ENCODE results near the gene GUCA2A.
"Not testable (repeated sequence)": the region's sequence is repeated elsewhere in the genome, so short reads cannot be mapped to it uniquely, and the experiment has no call there.

GUCA2A gene, protein sequence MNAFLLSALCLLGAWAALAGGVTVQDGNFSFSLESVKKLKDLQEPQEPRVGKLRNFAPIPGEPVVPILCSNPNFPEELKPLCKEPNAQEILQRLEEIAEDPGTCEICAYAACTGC

DNA sequence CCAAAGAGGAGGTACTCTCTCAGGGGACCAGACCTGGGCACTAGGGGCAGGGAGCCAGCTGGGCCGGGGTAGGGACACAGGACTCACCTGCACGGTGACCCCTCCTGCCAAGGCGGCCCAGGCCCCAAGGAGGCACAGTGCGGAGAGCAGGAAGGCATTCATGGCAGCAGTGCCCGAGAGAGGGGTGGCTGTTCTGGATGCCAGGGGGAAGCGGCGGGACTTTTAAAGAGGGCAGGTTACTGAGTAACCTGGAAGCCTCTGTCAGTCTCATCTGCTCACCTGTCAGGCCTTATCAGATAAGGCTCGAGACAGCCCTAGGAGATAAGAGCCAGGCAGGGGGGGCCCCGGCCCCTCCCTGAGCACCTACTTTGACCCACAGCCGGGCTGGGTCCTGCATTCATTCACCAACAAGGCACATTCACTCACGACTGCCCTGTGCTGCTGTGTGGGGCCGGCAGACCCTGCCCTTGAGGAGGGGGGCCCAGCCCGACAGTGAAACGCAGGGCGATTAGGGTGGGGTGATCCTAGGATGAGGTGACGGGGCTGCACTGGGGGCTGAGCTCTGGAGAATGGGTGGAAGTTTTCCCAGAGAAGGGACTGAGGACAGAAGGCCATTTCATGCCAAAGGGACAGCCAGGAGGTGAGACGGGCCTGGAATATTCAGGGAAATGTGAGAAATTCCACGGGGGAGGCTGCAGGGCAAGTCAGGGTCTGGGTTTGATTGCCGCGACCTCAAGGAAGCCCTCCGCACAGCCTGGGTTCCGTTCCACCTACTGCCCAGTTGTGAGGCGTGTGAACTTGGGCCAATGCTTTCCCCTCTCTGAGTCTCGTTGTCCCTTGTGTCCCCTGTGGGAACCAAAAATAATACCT is at the start of gene GUCA2A:
Gene GUCA2A (minus strand): TSS at position 195 of the 870 bp plus-strand sequence. CDS start 33 bp downstream, at position 162.
- no peak for DNase-seq (ENCODE audit: low read depth)

DNA sequence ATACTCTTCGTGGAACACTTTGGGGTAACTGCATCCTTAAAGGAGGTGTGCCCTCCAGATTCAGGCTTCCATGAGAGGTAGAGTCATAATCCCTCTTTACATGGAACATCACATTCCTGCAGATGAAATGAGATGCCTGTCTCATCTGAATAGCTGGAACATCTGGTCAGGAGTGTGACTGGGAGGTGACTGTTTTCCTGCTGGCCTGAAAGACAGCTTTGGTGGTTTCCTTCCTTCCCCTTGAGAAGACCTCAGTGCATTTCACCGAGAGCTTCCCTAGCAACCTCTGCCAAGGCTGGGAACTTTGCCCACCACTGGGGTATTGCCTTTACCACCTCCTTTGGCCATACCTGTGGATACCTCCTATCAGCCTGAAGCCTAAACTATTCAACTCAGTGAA is 46.7 kb upstream of the GUCA2A start:
- DNase-seq (ENCODE audit: low read depth) = no peak

DNA sequence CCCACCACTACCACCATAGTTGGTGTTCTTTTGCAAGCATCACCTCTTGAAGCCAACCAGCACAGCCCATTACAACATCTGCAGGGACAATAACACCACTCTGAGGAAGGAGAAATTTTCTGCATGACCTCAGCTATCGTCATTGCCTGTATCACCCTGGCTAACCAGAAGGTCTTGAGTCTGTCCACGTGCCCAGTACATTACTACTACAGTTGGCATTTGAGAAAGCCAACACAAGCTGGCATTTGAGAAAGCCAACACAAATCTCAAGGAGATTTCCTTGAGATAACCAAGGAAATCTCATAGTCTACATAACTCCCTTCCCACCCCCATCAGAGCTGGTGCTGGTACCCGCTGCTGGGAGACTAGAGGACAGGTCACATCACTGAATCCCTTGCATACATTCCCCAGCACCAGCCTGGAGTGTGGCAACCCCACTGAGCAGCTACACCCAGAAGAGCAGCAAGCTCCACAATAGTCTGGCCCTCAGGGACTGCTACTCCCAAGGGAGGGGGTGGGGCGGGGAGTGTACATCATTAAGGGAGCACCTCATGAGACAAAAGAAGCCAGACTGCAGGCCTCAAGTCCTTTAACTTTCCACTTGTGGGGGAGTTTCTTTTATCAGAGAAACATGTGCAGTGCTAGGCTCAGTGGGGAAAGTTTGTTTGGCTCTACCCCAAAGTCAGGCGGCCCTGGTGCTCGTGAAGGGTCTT is 46.0 kb upstream of the GUCA2A start:
- no peak for DNase-seq (ENCODE audit: low read depth)

DNA sequence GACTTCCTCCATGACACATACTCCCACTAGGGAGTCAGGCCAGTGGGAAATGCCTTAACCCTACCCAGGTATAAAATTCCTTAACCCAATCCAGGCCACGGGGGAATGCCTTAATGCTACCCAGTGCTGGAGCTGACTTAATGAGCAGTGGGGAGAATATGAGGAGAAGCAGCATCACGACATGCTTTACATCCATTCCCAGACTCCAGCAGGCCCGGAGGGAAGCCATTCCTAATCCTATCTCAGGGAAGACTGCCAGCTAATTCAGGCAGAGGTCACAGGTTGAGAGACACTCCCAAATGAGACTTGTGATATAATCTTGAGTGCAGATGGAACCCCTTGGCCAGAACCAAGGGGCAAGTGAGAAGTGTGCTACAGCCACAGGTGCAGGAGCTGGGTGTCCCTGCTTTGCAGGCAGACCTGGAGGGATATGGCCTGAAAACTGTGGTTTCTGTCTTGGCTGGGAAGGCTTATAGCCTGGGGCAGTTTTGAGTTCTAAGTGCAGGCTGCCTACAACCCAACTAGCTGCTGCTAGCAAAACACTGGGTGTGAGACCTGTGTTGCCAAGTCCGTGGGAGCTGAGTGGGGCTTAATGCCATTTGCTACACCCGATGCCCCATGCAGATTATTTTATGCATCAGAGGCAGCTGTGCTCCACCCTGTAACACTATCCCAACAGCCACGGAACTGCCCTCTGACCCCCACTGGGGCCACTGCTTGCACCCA is 45.1 kb upstream of the GUCA2A start:
- no peak for DNase-seq (ENCODE audit: low read depth)

DNA sequence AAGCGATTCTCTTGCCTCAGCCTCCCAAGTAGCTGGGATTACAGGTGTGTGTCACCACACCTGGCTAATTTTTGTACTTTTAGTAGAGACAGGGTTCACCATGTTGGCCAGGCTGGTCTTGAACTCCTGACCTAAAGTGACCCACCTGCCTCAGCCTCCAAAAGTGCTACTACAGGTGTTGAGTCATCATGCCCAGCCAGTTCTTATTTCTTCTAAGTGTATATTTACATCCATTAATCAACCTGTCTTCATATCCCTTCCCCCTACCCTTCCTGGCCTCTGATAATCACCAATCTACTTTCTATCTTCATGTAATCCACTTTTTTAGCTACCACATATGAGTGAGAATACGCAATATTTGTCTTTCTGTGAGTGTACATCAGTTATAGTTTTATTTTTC is 42.4 kb upstream of the GUCA2A start:
- not testable (repeated sequence) for DNase-seq (ENCODE audit: low read depth)

DNA sequence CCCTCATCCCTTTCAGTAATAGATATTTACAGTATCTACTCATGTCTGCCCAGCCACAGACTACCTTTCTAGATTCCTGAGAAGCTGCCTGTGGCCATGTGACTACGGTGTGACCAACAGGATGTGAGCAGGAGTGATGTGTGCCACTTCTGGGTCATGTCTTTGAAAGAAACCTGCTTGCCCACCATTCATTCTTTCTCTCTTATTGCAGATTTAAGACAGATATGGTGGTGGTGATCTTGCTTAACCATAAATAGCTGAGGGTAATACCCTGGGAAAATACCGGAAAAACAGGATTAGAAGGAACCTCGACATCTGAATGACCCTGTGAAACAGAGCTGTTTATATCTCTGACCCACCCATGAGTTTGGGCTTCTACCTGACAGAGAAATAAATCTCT is 41.6 kb upstream of the GUCA2A start:
- DNase-seq (ENCODE audit: low read depth) = no peak

DNA sequence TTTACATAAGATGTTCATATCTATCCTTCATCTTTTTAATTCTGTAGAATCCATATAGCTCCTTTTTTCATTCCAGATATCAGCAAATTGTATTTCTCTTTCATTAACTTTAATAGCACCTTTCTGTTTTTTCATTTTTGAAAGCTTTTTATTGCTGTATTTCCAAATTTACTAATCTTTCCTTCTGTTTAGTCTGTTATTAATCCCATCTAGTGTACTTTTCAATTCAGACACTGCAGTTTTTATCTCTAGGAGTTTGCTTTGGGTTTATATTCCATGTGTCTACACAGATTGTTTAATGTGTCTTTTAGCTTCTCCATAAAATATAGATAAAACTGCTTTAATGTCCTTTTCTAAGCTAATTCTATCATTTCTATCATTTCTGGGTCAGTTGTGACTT is 37.4 kb upstream of the GUCA2A start:
- no peak for DNase-seq (ENCODE audit: low read depth)

DNA sequence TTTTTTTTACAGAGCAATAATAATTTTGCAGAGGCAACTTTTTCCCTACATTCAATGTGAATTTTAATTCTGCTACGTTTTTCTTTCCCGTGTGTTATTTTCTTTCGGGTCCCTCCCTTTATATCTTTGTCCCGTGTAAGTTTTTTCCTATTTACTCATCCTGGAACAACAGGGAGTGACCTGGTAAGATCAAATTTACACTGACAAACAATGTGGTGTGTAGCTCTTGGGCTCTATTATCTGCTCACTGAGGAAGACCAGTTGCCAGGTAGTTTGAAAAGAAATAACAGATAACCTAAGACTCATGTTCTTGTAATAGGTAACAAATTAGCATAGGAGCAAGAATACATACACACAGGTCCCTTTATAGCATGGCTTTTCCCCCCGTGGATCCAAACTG is 33.7 kb upstream of the GUCA2A start:
- DNase-seq (ENCODE audit: low read depth) = no peak

DNA sequence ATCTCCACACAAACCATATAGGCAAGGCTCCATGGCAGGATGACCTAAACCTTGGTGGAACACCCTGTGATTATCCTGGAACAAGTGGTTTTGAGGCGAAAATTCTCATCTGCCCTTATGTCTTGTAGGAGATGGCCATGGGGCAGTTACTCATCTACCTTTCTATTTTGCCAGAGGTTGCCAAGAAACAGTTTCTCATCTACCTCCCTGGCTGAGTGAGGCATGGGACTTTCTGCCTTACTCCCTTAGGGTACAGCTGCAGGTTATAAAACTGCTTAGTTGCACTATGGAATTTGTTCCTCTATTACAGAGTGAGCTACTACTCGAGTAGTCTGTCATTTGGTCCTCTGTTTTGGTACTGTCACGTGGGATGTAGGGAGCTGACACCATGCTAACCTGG is 31.3 kb upstream of the GUCA2A start:
- no peak for DNase-seq (ENCODE audit: low read depth)

DNA sequence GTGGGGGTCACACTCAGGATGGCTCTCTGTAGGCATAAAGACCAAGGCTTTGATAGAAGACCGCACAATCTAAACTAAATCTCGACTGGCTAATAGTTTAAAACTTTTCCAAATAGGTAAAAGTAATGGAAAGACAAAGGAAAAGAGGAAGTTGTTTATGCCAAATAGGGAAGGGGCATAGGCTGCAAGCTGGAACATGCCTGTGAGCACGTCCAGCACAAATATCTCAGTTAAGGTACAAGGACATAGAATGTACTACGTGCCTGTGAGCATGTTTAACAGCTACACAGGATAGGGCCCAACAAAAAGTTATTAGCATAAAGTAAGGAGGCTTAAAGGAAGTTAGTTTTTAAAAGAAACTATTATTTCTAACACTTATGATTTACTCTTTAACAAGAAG is 27.6 kb upstream of the GUCA2A start:
- no peak for DNase-seq (ENCODE audit: low read depth)

DNA sequence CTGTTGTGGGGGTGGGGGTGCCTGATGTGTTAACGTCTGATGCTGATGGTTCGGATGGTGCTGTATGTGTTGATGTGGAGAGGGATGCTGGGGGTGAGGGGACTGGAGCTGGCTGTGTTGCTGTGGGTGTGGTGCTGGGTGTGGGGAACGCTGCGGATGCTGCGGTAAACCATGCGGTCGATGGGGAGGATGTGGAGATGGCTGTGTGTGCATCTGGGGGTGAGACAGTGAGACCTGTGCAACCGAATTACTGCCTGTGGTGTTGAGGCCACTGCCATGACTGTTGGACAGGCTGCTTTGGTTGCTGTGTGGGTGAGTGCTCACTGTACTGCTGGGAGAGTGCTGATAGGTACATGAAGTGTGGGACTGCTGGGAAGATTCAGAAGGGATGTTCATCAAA is 26.8 kb upstream of the GUCA2A start:
- DNase-seq (ENCODE audit: low read depth) = no peak

DNA sequence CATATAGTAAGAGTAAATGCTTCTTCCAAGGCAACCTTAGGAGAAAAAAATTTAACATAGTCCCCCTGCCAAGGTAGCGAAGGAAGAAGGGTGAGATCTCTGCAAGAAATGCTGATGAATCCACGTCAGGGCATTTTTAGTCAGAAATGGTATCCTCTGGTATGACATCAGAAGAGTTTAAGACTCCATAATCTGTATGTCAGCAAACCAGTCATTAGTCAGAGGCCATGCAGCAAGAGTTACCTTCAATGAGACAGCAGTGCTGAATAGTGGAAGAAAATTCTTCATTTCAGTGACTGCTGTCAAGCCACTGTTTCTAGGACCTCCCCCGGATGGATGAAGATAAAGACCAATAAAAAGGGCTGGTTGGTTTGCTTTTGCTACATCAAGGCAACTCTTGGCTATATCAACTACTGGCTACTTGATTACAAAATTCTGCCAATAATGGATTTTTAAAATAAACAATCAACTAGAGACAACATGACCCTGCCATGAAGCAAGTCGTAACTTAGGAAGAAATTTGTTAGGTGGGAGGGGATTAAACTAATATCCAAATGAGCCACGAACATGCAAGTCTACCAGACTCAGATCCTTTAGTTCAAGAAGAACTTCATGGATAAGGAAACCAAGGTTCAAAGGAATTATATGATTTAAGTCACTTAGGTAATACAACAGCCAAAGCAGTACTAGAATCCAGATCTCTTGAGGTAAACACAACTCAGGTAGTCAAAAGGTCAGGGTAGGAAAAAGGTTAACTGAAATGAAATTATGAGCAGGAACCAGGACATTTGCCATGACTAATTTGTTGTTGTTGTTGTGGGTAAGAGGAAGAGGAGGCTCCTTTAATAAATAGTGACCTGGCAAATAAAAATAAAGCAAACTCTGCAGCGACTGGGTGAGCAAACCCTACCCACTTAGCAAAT is 25.6 kb upstream of the GUCA2A start:
- DNase-seq (ENCODE audit: low read depth) = no peak

DNA sequence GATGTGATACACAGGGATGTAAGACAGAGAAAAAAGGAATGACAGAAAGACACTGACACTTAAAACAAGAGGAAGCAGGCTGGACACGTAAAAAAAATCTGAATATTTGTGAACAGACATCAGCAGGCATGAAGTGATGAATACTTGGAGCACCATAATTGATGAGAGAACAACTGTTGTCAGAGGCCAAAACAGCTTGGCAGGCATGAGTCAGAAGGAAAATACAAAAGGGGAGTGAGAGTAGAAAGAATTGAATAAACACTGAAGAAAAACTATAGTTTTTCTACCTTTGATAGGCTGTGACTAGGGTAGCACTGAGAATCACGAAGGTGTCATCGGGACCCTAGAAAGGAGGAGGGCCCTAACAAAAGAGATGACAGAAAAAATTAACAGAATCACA is 21.6 kb upstream of the GUCA2A start:
- no peak for DNase-seq (ENCODE audit: low read depth)

DNA sequence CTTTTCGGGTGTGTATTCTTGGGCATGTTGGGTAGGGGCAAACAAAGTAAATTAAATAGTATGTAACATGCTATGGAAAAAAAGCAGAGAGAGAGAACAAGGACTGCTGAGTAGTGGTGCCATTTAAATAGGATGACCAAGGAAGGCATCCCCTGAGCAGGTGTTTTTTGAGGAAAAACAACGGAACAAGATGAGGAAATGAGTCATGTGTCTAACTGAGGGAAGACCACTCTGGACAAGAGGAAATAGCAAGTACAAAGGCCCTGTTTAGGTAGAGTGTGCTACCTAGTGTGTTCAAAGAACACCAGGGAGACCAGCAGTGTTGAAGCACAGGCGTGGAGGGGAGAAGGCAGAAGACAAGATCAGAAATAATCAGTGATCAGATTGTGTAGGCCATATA is 20.1 kb upstream of the GUCA2A start:
- DNase-seq (ENCODE audit: low read depth) = no peak

DNA sequence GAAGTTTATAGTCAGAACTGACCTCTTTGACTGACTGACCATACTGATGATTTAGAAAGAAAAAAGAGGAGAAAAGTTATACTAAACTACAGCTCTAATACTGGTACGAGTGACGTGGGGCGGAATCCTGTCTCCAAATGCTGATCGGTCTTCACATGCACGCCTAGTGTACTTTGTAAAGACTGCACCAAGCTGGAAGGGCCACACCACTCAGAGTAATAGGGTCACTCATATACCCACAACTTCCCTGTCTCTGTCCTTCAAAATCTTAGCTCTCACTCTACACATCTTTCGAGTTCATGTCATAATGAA is 19.4 kb upstream of the GUCA2A start:
- no peak for DNase-seq (ENCODE audit: low read depth)

DNA sequence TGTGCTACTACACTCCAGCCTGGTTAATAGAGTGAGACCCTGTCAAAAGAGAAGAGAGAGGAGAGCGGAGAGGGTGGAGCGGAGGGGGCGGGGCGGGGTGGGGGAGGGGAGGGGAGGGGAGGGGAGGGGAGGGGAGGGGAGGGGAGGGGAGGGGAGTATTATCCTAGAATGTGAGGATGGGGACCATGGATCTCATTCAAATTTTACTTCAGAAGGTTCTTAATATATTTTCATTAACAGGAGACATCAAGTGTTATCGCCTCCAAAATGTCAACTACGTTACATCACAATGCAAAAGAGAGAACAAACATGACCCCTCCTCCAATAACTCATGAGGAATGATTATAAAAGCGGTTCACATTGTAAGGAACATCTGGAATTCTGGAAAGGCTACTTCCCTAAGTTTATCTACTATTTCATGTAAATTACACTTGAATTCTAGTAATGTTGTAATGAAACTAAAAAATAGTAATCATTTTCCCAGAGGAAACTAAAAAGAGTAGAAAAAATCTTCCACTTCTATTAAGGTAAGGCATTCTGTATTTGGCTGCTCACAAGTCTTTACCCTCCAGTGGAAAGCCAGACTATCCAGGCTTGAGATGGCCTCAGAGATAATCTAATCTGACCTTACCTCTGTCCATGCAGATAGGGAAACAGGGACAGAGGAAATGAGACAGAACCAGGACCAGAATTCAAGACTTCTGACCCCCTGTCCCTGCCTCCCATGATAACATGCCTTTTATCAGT is 18.8 kb upstream of the GUCA2A start:
- DNase-seq (ENCODE audit: low read depth) = no peak

DNA sequence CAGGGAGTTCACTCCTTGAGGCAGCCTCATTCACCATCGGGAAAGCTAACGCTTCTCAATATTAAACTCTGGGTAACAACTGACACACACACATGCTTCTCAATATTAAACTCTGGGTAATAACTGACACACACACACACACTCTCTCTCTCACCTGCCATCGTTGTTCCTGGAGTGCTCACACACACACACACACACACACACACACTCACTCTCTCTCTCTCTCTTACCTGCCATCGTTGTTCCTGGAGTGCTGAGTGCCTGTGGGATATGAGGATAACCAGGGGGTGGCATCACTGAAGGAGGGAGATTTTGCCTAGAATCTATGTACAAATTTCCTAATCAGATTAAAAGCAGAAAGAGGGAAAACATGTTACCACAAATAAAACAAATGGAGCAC is 17.1 kb upstream of the GUCA2A start:
- DNase-seq (ENCODE audit: low read depth) = no peak

DNA sequence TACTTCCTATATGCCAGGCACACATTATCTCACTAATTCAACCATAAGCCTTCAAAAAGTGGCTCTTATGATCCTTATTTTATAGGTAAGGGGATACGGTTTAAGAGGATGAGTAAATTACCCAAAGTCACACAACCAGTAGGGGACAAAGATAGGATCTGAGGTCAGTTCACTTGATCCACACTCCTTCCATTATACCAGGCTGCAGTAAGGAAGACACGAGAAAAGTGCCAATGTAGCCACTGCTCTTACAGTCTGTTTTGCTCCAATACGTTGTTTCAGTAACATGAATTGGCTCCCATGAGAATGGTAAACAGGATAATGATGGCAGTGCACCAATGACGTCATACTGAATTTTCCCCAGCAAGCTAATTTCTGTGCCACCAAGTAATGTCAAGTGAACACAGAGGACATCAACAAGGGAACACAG is 15.4 kb upstream of the GUCA2A start:
- no peak for DNase-seq (ENCODE audit: low read depth)

DNA sequence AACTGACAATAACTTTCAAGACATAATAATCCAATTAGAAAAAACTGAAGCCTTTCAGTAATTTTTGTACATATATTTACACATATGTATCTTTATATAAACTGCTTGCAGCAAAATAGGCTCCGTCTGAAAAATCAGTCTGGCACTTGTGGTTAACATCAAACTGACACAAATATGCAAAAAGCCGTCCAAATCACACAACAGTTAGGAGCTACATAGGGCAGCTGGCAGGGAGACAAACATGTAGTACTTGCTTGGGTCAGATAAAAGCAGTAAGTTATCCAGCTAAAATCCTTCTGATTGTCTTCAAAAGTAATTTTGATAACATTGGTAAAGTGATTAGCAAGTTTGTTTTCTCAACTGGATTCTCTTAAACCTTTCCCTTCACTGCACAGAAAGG is 14.7 kb upstream of the GUCA2A start:
- no peak for DNase-seq (ENCODE audit: low read depth)

DNA sequence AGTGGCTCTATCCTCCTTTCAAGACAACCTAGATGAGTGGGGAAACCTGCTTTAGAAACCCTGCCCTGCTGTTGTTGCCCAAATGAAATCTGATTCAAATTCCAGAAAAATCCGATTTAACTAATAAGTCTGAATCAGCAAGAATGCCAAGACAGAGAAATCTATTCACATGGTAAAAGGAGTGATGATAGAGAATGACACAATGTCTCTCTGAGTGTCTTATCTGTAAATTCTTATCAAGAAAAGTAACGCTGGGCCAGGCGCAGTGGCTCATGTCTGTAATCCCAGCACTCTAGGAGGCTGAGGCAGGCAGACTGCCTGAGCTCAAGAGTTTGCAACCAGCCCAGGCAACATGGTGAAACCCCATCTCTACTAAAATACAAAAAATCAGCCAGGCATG is 13.7 kb upstream of the GUCA2A start:
- DNase-seq (ENCODE audit: low read depth) = no peak

DNA sequence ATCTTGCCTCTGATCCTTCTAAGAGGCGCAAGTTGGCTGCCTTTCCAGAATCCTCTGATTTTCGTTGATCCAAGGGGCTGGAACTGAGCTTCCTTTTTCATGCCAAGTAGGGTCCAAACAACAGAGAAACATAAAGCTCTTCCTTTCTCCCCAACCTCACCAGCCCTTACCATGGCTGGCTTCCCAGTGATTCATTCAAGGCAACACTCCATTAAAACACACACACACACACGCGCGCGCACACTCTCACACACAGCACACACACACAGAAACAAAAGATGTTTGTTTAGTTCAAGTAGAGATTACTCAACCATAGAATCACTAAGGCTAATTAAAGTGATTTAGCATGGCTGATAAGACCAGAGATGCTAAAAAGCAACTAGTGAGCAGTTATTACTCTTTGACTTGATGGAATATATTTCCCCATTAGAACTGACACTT is 13.0 kb upstream of the GUCA2A start:
- no peak for DNase-seq (ENCODE audit: low read depth)

All from activated T-helper 1 cell treated with Interleukin-2 at 50 U/mL for 16 hours (primary cell).